CD4-positive, alpha-beta memory T cell (primary cell): ENCODE measurements around the gene DNAH14. TPM values are rescaled to one million over a fixed set of nuclear protein-coding genes. Genes with fewer than 3 reads are reported as not detected.

Experiments used
- CTCF ChIA-PET: fragments of 350-600 bp; sonication (Branson Sonifier 250); formaldehyde crosslinking; loops from one replicate; lab custom pipeline; 2021; ENCODE audit warnings: inconsistent platforms; ENCODE audit not compliant: partially characterized antibody; lab: Charles Lee
- POLR2A ChIA-PET: fragments of 350-600 bp; sonication (Branson Sonifier 250); formaldehyde crosslinking; loops from one replicate; lab custom pipeline; 2021; ENCODE audit not compliant: partially characterized antibody; lab: Charles Lee
- DNase-seq, 5 donors: peaks; one replicate each; pipeline versions ENCODE4 v3.0.0 to v3.0.0-alpha.2; 2020 to 2022; ENCODE audit warnings: mixed read lengths in 1 of 5
- H3K27ac ChIP-seq: one replicate; pipeline ENCODE4 v1.7.0; 2013; ENCODE audit warnings: low read depth, low read length
- H3K27me3 ChIP-seq: 2 replicates; pipeline ENCODE4 v1.7.0; 2013; ENCODE audit warnings: mild to moderate bottlenecking, low read length, moderate library complexity; ENCODE audit not compliant: insufficient read depth
- H3K36me3 ChIP-seq: 2 replicates; pipeline ENCODE4 v1.7.0; 2013; ENCODE audit warnings: mild to moderate bottlenecking, low read length, moderate library complexity; ENCODE audit not compliant: insufficient read depth
- H3K4me1 ChIP-seq: 2 replicates; pipeline ENCODE4 v1.7.0; 2013; ENCODE audit warnings: mild to moderate bottlenecking, low read length, moderate library complexity; ENCODE audit not compliant: insufficient read depth
- H3K4me3 ChIP-seq, 2 donors: one replicate each; pipeline ENCODE4 v1.7.0; 2013; ENCODE audit warnings: low read length in 2 of 2, mild to moderate bottlenecking in 1 of 2
- H3K9me3 ChIP-seq, 2 donors: one replicate each; pipeline ENCODE4 v1.7.0; 2013; ENCODE audit warnings: low read length in 2 of 2, control low read depth in 1 of 2; ENCODE audit not compliant: control insufficient read depth in 1 of 2
- H3K27ac Mint-ChIP-seq, 7 donors: one replicate each; pipeline ENCODE4 v1.8.0; 2020 to 2021; ENCODE audit warnings: mixed read lengths in 7 of 7, mild to moderate bottlenecking in 6 of 7, inconsistent platforms in 3 of 7, moderate library complexity in 3 of 7
- H3K27me3 Mint-ChIP-seq, 2 donors: one replicate each; pipeline ENCODE4 v1.8.0; 2020 to 2021; ENCODE audit warnings: mixed read lengths in 2 of 2
- H3K36me3 Mint-ChIP-seq, 2 donors: one replicate each; pipeline ENCODE4 v1.8.0; 2020 to 2021; ENCODE audit warnings: mixed read lengths in 2 of 2, inconsistent platforms in 1 of 2, mild to moderate bottlenecking in 1 of 2
- H3K4me1 Mint-ChIP-seq, 4 donors: one replicate each; pipeline ENCODE4 v1.8.0; 2020 to 2021; ENCODE audit warnings: mixed read lengths in 4 of 4, mild to moderate bottlenecking in 1 of 4
- H3K4me3 Mint-ChIP-seq, 8 donors: one replicate each; pipeline ENCODE4 v1.8.0; 2020 to 2021; ENCODE audit warnings: mixed read lengths in 8 of 8, mild to moderate bottlenecking in 7 of 8, moderate library complexity in 6 of 8, inconsistent platforms in 3 of 8
- H3K9me3 Mint-ChIP-seq, 8 donors: one replicate each; pipeline ENCODE4 v1.8.0; 2020 to 2021; ENCODE audit warnings: mixed read lengths in 8 of 8, mild to moderate bottlenecking in 5 of 8, inconsistent platforms in 3 of 8, moderate library complexity in 1 of 8
- intact Hi-C: fragments of 100-400 bp; cut with micrococcal nuclease; formaldehyde crosslinking; loops from one replicate; pipeline ENCODE4 v1.15.1; 2023
- polyA plus RNA-seq, 2 donors: library from polyadenylated mRNA; unstranded; fragments of 300-500 nt; fragmentation: Illumina TruSeq; gene quantifications; one replicate each; pipeline ENCODE4 v1.2.3, GENCODE V29; 2021
- total RNA-seq, 2 experiments: library from RNA; stranded (reverse); gene quantifications; one replicate each; pipeline ENCODE4 v1.2.3, GENCODE V29; 2021

Gene DNAH14
- total and polyA plus RNA-seq, 4 experiments from 2014 or later = 0.06 TPM; not detected in 3

DNA sequence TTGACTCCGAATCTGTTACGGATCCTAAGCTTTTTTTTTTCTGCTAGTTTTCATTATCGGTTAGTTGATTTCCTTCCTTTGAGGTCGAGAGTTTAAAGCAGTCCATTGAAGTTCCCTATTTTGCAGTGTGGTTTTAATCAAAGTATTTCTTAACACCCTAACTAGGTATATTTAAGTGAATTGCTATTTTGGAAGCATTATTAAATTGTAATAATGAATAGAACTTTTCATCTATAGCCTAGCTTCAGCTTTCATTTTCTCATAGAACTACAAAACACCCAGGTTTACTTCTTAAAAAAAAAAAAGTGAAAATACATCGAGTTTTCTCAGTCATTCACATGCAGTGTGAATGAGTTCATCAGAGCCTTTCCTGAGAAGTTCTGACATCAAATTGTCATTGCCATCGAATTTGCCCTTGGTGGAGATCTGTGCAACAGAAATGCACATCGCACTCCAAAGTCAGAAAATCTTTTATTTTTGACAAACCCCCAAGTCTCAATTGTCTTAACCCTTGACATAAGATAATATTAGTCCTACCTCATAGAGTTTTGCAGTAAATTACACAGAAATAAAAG is 499.5 kb downstream of the DNAH14 start:
- Histone ChIP-seq H3K9me3 (no peaks in the 10 kb centered on the region), H3K36me3 (no peaks in the 10 kb centered on the region), H3K4me3 (peak overlapping the region; percentile 68 to 75), H3K4me1 (peaks cover 34% of the 10 kb centered on the region), H3K27ac (peak overlapping the region; percentile 78), H3K27me3 (no peaks in the 10 kb centered on the region)
- DNase-seq = peak in 1 of 5 donors; percentile 74
- intact Hi-C loops = loop anchor here (1.0 to 5.0 kb wide), 5 partner anchors 16 to 633 kb away; partner anchors contain the start of genes H3-3A, SDE2 and SRP9
- Mint-ChIP-seq H3K4me3 (peak overlapping the region; percentile 84 to 97 (median 92)), H3K27ac (peak overlapping the region; percentile 86 to 97 (median 96)), H3K9me3 (peaks cover 0 to 6% (median 0%) of the 10 kb centered on the region in 8 donors), H3K36me3 (peaks cover 0 to 9% of the 10 kb centered on the region in 2 donors), H3K4me1 (peaks cover 31 to 43% (median 37%) of the 10 kb centered on the region in 4 donors), H3K27me3 (no peaks in the 10 kb centered on the region)
- POLR2A ChIA-PET = interaction anchor here (0.9 to 9.1 kb wide), 19 partner anchors 9 to 636 kb away, joined by 3 to 319 read pairs (median 7); partner anchors contain the start of genes H3-3A, SDE2, SRP9 and TMEM63A
- CTCF ChIA-PET = interaction anchor here (1.1 to 8.0 kb wide), 4 partner anchors 13 to 44 kb away, joined by 3 to 87 read pairs (median 8); no protein-coding TSS in a partner anchor

DNA sequence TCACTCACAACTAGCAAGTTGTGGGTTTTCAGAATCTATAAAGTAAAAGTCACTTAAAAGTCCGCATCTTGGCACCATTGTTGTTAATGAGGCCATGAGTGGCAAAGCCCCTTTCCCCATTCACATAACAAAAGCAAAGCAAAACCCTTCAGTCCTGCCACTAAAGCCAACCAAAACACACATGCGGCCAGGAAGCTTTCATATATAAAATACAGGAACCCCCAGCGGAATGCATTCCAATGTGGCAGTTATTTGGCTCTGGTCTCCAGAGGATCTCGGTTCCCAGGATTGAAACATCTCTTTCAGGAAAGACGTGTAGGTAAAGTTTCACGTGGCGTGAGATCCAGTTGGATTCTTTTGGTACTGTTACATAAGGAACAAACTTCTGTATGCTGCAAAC is 500.8 kb downstream of the DNAH14 start:
- H3K36me3 ChIP-seq = no peaks in the 10 kb centered on the region
- Mint-ChIP-seq H3K4me1 (peaks cover 19 to 29% (median 25%) of the 10 kb centered on the region in 4 donors), H3K27ac (peak overlapping the region in 1 of 7 donors; percentile 81), H3K36me3 (peaks cover 0 to 9% of the 10 kb centered on the region in 2 donors), H3K9me3 (peaks cover 0 to 3% (median 0%) of the 10 kb centered on the region in 8 donors), H3K27me3 (peaks cover 0 to 2% of the 10 kb centered on the region in 2 donors), H3K4me3 (peak overlapping the region in 1 of 8 donors; percentile 43)
- ChIA-PET POLR2A (interaction anchor here (7.9 to 9.1 kb wide), 2 partner anchors 13 to 38 kb away, joined by 166 to 319 read pairs; no protein-coding TSS in a partner anchor), CTCF (interaction anchor here (0.7 to 8.0 kb wide), 3 partner anchors 11 to 557 kb away, joined by 3 to 87 read pairs (median 4); no protein-coding TSS in a partner anchor)
- H3K27me3 ChIP-seq = no peaks in the 10 kb centered on the region
- no peak overlapping the region for H3K4me3 ChIP-seq
- intact Hi-C loops = no loop called here
- no peak for DNase-seq
- no peaks in the 10 kb centered on the region for H3K9me3 ChIP-seq
- peaks cover 21% of the 10 kb centered on the region for H3K4me1 ChIP-seq
- H3K27ac ChIP-seq = no peak overlapping the region

DNA sequence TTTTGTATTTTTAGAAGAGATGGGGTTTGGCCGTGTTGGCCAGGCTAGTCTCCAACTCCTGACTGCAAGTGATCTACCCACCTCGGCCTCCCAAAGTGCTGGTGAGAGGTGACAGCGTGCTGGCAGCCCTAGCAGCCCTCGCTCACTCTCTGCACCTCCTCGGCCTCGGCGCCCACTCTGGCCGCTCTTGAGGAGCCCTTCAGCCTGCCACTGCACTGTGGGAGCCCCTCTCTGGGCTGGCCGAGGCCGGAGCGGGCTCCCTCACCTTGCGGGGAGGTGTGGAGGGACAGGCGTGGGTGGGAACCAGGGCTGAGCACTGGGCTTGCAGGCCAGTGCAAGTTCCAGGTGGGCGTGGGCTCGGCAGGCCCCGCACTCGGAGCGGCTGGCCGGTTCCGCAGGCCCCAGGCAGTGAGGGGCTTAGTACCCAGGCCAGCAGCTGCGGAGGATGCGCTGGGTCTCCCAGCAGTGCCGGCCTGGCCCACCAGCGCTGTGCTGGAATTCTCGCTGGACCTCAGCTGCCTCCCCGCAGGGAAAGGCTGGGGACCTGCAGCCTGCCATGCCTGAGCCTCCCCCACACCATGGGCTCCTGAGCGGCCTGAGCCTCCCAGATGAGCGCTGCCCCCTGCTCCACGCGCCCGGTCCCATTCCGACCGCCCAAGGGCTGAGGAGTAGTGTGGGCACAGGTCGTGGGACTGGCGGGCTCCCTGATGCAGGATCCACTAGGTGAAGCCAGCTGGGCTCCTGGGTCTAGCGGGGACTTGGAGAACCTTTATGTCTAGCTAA is 501.8 kb downstream of the DNAH14 start:
- intact Hi-C loops = no loop called here
- POLR2A ChIA-PET = interaction anchor here (0.6 to 9.1 kb wide), 3 partner anchors 12 to 75 kb away, joined by 3 to 319 read pairs (median 166); no protein-coding TSS in a partner anchor
- H3K4me3 Mint-ChIP-seq = no peak overlapping the region

DNA sequence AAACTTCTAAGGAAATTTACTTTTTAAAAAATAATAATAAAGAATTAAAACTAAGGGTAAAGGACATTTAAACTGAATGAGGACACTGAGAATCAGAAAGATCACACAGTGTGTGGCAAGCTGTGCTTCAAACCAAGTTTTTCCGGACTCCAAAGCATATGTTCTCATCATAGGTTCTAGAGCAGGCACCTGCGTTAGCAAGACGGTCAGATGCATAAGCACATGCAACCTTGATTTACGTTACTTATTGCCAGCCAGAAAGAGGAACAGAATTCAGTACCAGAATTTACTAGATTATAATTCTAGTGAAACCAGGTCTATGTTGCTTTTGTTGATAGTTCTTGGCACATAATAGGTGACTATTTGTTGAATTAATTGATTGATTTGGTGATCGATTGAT is 504.6 kb downstream of the DNAH14 start:
- H3K27ac Mint-ChIP-seq = no peak overlapping the region
- POLR2A ChIA-PET = interaction anchor here (2.2 kb wide), 1 partner anchor 11 kb away, joined by 17 read pairs; no protein-coding TSS in a partner anchor
- H3K4me3 ChIP-seq = no peak overlapping the region
- peaks cover 5% of the 10 kb centered on the region for H3K4me1 ChIP-seq
- H3K4me3 Mint-ChIP-seq = no peak overlapping the region
- H3K9me3 ChIP-seq = no peaks in the 10 kb centered on the region
- peaks cover 0 to 2% of the 10 kb centered on the region in 2 donors for H3K27me3 Mint-ChIP-seq
- intact Hi-C loops = no loop called here
- H3K36me3 ChIP-seq = no peaks in the 10 kb centered on the region
- CTCF ChIA-PET = no interaction called here
- peaks cover 3 to 8% (median 7%) of the 10 kb centered on the region in 4 donors for H3K4me1 Mint-ChIP-seq
- DNase-seq = no peak
- no peaks in the 10 kb centered on the region for H3K27me3 ChIP-seq
- H3K27ac ChIP-seq = no peak overlapping the region
- no peaks in the 10 kb centered on the region for H3K36me3 Mint-ChIP-seq
- H3K9me3 Mint-ChIP-seq = peaks cover 0 to 3% (median 0%) of the 10 kb centered on the region in 8 donors

More for the DNA sequence above, 501.8 kb downstream of the DNAH14 start:
- H3K9me3 Mint-ChIP-seq = peaks cover 0 to 3% (median 0%) of the 10 kb centered on the region in 8 donors
- H3K27ac Mint-ChIP-seq = no peak overlapping the region
- peaks cover 10 to 20% (median 16%) of the 10 kb centered on the region in 4 donors for H3K4me1 Mint-ChIP-seq
- no peak for DNase-seq
- CTCF ChIA-PET = interaction anchor here (0.9 to 8.0 kb wide), 2 partner anchors 10 to 11 kb away, joined by 4 to 87 read pairs; no protein-coding TSS in a partner anchor
- H3K27me3 Mint-ChIP-seq = peaks cover 0 to 2% of the 10 kb centered on the region in 2 donors
- H3K36me3 Mint-ChIP-seq = peaks cover 0 to 9% of the 10 kb centered on the region in 2 donors
- peaks cover 11% of the 10 kb centered on the region for H3K4me1 ChIP-seq
- H3K27me3 ChIP-seq = no peaks in the 10 kb centered on the region
- H3K4me3 ChIP-seq = no peak overlapping the region
- H3K27ac ChIP-seq = no peak overlapping the region
- H3K36me3 ChIP-seq = no peaks in the 10 kb centered on the region
- H3K9me3 ChIP-seq = no peaks in the 10 kb centered on the region

DNA sequence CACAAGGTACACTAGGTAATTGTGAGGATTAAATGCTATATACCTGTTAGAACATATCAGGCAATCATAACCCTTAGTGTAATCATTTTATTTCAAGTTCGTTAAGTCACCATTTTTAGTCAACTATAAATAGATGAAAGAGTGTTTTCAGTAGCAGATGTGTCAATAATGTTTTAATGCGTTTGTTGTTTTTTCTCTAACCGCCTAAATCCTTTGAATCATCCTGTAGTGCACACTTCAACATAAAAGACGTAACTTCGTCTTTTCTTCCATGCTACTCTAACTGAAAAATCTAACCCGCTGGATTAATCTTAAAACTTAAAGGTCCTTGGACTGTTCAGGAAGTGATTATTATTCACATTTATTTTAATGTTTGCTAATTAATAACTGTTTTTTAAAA is 505.6 kb downstream of the DNAH14 start:
- POLR2A ChIA-PET = no interaction called here

DNA sequence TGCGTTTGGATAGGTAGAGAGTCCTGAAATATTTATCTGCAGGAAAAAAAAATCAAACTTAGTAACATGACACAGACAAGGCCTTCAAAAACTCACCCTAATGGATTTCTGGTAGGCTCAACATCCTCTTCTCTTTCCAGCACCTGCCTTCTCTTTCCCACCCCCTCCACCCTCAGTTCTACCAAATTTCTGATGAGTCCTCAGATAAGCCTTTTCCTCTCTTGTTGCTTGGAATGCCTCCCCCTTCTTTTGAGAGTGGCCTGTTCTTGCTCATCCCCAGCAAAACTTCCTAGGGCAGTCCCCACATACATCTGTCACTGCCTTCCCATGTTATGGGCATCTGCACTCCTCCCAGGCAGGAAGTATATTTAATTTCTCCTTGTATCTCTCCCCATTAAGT is 506.0 kb downstream of the DNAH14 start:
- no peak overlapping the region for H3K27ac ChIP-seq
- Mint-ChIP-seq H3K36me3 (no peaks in the 10 kb centered on the region), H3K9me3 (peaks cover 0 to 3% (median 0%) of the 10 kb centered on the region in 8 donors), H3K4me1 (peaks cover 0 to 5% (median 3%) of the 10 kb centered on the region in 4 donors), H3K27me3 (peaks cover 0 to 2% of the 10 kb centered on the region in 2 donors), H3K27ac (no peak overlapping the region), H3K4me3 (no peak overlapping the region)
- no peaks in the 10 kb centered on the region for H3K9me3 ChIP-seq
- DNase-seq = no peak
- H3K36me3 ChIP-seq = no peaks in the 10 kb centered on the region
- ChIA-PET CTCF (no interaction called here), POLR2A (no interaction called here)
- H3K4me1 ChIP-seq = no peaks in the 10 kb centered on the region
- intact Hi-C loops = no loop called here
- no peak overlapping the region for H3K4me3 ChIP-seq
- H3K27me3 ChIP-seq = no peaks in the 10 kb centered on the region

More for the DNA sequence above, 505.6 kb downstream of the DNAH14 start:
- Mint-ChIP-seq H3K36me3 (no peaks in the 10 kb centered on the region), H3K4me3 (no peak overlapping the region), H3K27me3 (peaks cover 0 to 2% of the 10 kb centered on the region in 2 donors), H3K27ac (no peak overlapping the region), H3K4me1 (peaks cover 0 to 5% (median 2%) of the 10 kb centered on the region in 4 donors), H3K9me3 (peaks cover 0 to 3% (median 0%) of the 10 kb centered on the region in 8 donors)
- Histone ChIP-seq H3K9me3 (no peaks in the 10 kb centered on the region), H3K27me3 (no peaks in the 10 kb centered on the region), H3K36me3 (no peaks in the 10 kb centered on the region), H3K4me1 (no peaks in the 10 kb centered on the region), H3K4me3 (no peak overlapping the region), H3K27ac (no peak overlapping the region)
- no peak for DNase-seq
- CTCF ChIA-PET = no interaction called here
- intact Hi-C loops = no loop called here
